DND-41 (cell line): ENCODE measurements around the gene MS4A4E.

Experiments
- EZH2 ChIP-seq: IDR thresholded peaks from 3 replicates; pipeline ENCODE4 v1.6.1; 2012; ENCODE audit warnings: borderline replicate concordance, low read depth, mild to moderate bottlenecking, moderate library complexity, low read length, inconsistent platforms; ENCODE audit not compliant: severe bottlenecking
- TF ChIP-seq, protein P1 (sequence below): IDR thresholded peaks from 2 replicates; pipeline ENCODE4 v1.5.1; 2012; ENCODE audit warnings: borderline replicate concordance, low read length, moderate library complexity, mild to moderate bottlenecking; ENCODE audit not compliant: poor library complexity, severe bottlenecking; ENCODE audit errors: extremely low read depth

GRCh38 chr11:60194511-60194910 is 48.4 kb downstream of the MS4A4E start:
- TF ChIP-seq, protein P1, sequence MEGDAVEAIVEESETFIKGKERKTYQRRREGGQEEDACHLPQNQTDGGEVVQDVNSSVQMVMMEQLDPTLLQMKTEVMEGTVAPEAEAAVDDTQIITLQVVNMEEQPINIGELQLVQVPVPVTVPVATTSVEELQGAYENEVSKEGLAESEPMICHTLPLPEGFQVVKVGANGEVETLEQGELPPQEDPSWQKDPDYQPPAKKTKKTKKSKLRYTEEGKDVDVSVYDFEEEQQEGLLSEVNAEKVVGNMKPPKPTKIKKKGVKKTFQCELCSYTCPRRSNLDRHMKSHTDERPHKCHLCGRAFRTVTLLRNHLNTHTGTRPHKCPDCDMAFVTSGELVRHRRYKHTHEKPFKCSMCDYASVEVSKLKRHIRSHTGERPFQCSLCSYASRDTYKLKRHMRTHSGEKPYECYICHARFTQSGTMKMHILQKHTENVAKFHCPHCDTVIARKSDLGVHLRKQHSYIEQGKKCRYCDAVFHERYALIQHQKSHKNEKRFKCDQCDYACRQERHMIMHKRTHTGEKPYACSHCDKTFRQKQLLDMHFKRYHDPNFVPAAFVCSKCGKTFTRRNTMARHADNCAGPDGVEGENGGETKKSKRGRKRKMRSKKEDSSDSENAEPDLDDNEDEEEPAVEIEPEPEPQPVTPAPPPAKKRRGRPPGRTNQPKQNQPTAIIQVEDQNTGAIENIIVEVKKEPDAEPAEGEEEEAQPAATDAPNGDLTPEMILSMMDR = no peak
- TF ChIP-seq EZH2 = no peak
